Keratinocyte (primary cell): ENCODE data around the gene APOF. TPM values are rescaled to one million over a fixed set of nuclear protein-coding genes. Genes with fewer than 3 reads are reported as not detected.

Source experiments
- DNase-seq: peaks from one replicate; pipeline ENCODE4 v3.0.0-alpha.2; 2011; ENCODE audit warnings: low read depth, missing footprints, low spot score
- FAIRE-seq: peaks from 2 replicates; lab custom pipeline; 2011; peaks lifted over from hg19 to GRCh38; lab: Jason Lieb, UNC
- H2AFZ ChIP-seq: 2 replicates; pipeline ENCODE4 v1.6.0; 2012; ENCODE audit warnings: low read length, control low read depth, inconsistent platforms; ENCODE audit not compliant: control insufficient read depth
- H3K27ac ChIP-seq: 2 replicates; pipeline ENCODE4 v1.5.1; 2011; ENCODE audit warnings: low read length; ENCODE audit not compliant: control insufficient read depth, insufficient read depth
- H3K27me3 ChIP-seq: 3 replicates; pipeline ENCODE4 v1.6.0; 2011; ENCODE audit warnings: low read length; ENCODE audit not compliant: control insufficient read depth, insufficient read depth; ENCODE audit errors: extremely low read depth
- H3K36me3 ChIP-seq, 2 experiments: 2 replicates in 1 of 2; 3 replicates in 1 of 2; pipeline ENCODE4 v1.5.1; 2011; ENCODE audit warnings: low read length in 2 of 2, mild to moderate bottlenecking in 1 of 2; ENCODE audit not compliant: control insufficient read depth in 2 of 2, insufficient read depth in 2 of 2; ENCODE audit errors: extremely low read depth in 1 of 2
- H3K4me1 ChIP-seq: 3 replicates; pipeline ENCODE4 v1.5.1; 2011; ENCODE audit warnings: low read length; ENCODE audit not compliant: control insufficient read depth, insufficient read depth; ENCODE audit errors: extremely low read depth
- H3K4me2 ChIP-seq: 3 replicates; pipeline ENCODE4 v1.6.0; 2011; ENCODE audit warnings: low read depth, low read length; ENCODE audit not compliant: control insufficient read depth, insufficient read depth; ENCODE audit errors: extremely low read depth
- H3K4me3 ChIP-seq, 3 experiments: fragments of 200-600 bp in 1 of 3; sonication (generic) in 1 of 3; 2 replicates in 2 of 3; 3 replicates in 1 of 3; pipeline ENCODE4 v1.5.1; 2011 to 2016; ENCODE audit warnings: low read length in 3 of 3, mild to moderate bottlenecking in 3 of 3, control low read depth in 2 of 3, inconsistent platforms in 1 of 3, low read depth in 1 of 3, mixed read lengths in 1 of 3, mixed run types in 1 of 3, moderate library complexity in 1 of 3; ENCODE audit not compliant: control insufficient read depth in 2 of 3, insufficient read depth in 2 of 3; ENCODE audit errors: extremely low read depth in 1 of 3
- H3K79me2 ChIP-seq: 2 replicates; pipeline ENCODE4 v1.6.0; 2012; ENCODE audit warnings: low read length; ENCODE audit not compliant: control insufficient read depth, insufficient read depth
- H3K9ac ChIP-seq: 3 replicates; pipeline ENCODE4 v1.6.0; 2011; ENCODE audit warnings: low read length; ENCODE audit not compliant: control insufficient read depth, insufficient read depth; ENCODE audit errors: extremely low read depth
- H3K9me1 ChIP-seq: 3 replicates; pipeline ENCODE4 v1.6.0; 2011; ENCODE audit warnings: low read length; ENCODE audit not compliant: control insufficient read depth, insufficient read depth; ENCODE audit errors: extremely low read depth
- H3K9me3 ChIP-seq: 2 replicates; pipeline ENCODE4 v1.5.1; 2012; ENCODE audit warnings: low read depth, low read length; ENCODE audit not compliant: control insufficient read depth
- H4K20me1 ChIP-seq: 3 replicates; pipeline ENCODE4 v1.6.0; 2011; ENCODE audit warnings: low read length; ENCODE audit not compliant: control insufficient read depth, insufficient read depth; ENCODE audit errors: extremely low read depth
- EZH2 ChIP-seq: IDR thresholded peaks from one replicate; pipeline ENCODE4 v1.6.1; 2012; ENCODE audit warnings: inconsistent platforms, mild to moderate bottlenecking, low read length, moderate library complexity
- dilution Hi-C: fragments of 300-500 bp; cut with MboI; formaldehyde crosslinking; loops from one replicate; pipeline ENCODE4 v1.7.0; 2020; ENCODE audit warnings: low sequenced_read_pairs; ENCODE audit not compliant: extremely low pct_ligation_motif_present
- polyA plus RNA-seq, 5 experiments: library from polyadenylated mRNA; depleted of rRNA in 3 of 5; stranded (reverse) in 3 of 5; stranded (forward) in 1 of 5; unstranded in 1 of 5; fragments of >200 nt; gene quantifications; 1 replicate in 1 of 5; 2 replicates in 3 of 5; 3 replicates in 1 of 5; pipeline versions ENCODE4 v1.2.1 to v1.2.3, GENCODE V29; 2011 to 2012; ENCODE audit warnings: missing spikeins in 2 of 5, low read depth in 1 of 5, low replicate concordance in 1 of 5
- TF ChIP-seq, protein P1 (sequence below), 3 experiments: IDR thresholded peaks in 1 of 3; conservative IDR thresholded peaks in 1 of 3; optimal IDR thresholded peaks in 1 of 3; 2 replicates in 2 of 3; 3 replicates in 1 of 3; pipeline versions ENCODE3 to v1.5.1; 2011; ENCODE audit warnings: low read length in 3 of 3, mild to moderate bottlenecking in 3 of 3, moderate library complexity in 2 of 3, control low read depth in 1 of 3, inconsistent platforms in 1 of 3; ENCODE audit not compliant: insufficient read depth in 2 of 3; ENCODE audit errors: extremely low read depth in 1 of 3

APOF gene
- polyA plus RNA-seq, 1 donor (not counting 4 experiments of a cell fraction or from before 2014, with no cell fraction given), result not detected

DNA sequence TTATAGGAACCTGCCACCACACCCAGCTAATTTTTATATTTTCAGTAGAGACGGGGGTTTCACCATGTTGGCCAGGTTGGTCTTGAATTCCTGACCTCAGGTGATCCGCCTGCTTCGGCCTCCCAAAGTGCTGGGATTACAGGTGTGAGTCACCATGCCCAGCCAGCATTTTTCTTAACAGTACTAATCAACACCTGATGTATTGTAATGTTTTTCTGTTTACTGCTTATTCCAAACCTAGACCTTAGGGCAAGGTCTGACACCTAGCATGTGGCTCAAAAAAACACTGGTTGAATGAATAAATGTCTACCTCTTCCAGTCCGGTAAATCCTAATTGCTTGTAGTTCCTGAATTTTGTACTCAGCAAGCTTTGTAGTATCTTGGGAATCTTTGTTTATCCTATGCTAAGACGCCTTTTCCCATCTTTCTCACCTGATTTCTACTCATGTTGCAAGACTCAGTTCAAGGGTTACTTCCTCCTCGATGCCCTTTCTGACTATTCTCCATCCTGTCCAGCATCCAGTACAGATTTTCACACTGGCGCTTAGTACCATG is 31.6 kb downstream of the APOF start:
- DNase-seq (no peak), FAIRE-seq (no peak)
- dilution Hi-C loops, result no loop called here
- Histone ChIP-seq H3K9me3 (no peaks in the 10 kb centered on the region), H3K4me1 (peaks cover 8% of the 10 kb centered on the region), H3K9me1 (no peaks in the 10 kb centered on the region), H3K4me2 (no peak overlapping the region), H3K36me3 (peaks cover 2 to 5% of the 10 kb centered on the region in 2 experiments), H3K27ac (no peak overlapping the region), H2AFZ (no peak overlapping the region), H3K9ac (no peak overlapping the region), H3K27me3 (no peaks in the 10 kb centered on the region), H4K20me1 (no peaks in the 10 kb centered on the region), H3K79me2 (peaks cover 2% of the 10 kb centered on the region), H3K4me3 (no peak overlapping the region)
- no peak for TF ChIP-seq EZH2
- TF ChIP-seq, protein P1, sequence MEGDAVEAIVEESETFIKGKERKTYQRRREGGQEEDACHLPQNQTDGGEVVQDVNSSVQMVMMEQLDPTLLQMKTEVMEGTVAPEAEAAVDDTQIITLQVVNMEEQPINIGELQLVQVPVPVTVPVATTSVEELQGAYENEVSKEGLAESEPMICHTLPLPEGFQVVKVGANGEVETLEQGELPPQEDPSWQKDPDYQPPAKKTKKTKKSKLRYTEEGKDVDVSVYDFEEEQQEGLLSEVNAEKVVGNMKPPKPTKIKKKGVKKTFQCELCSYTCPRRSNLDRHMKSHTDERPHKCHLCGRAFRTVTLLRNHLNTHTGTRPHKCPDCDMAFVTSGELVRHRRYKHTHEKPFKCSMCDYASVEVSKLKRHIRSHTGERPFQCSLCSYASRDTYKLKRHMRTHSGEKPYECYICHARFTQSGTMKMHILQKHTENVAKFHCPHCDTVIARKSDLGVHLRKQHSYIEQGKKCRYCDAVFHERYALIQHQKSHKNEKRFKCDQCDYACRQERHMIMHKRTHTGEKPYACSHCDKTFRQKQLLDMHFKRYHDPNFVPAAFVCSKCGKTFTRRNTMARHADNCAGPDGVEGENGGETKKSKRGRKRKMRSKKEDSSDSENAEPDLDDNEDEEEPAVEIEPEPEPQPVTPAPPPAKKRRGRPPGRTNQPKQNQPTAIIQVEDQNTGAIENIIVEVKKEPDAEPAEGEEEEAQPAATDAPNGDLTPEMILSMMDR (optimal IDR thresholded peaks at IDR 0.05 in 1 of 3, IDR thresholded peaks at IDR 0.05 in 1 of 3, conservative IDR thresholded peaks at IDR 0.05 in 1 of 3; ENCODE audit: extremely low read depth in 1 of 3, insufficient read depth in 2 of 3, low read length in 3 of 3), result no peak

DNA sequence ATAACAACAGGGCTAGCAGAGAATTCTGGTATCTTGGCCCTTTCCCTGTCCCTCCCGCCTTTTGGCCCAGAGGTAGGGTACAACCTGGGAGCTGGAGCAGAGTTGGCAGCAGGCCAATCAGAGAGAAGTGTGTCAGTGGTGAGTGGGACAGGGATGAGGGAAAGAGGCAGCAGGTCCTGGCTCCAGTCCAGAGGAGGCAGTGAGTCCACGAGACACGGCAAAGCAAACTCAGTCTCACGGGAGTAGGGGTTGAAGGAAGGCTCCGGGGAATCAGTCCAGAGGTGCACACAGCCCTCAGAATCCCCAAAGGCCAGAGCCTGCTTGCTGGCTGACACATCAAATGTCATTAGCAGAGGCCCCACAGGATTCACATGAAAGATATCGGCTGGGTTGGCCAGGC is 36.1 kb downstream of the APOF start:
- no peaks in the 10 kb centered on the region for H3K9me1 ChIP-seq
- no peak overlapping the region for H3K4me2 ChIP-seq
- no peaks in the 10 kb centered on the region for H3K4me1 ChIP-seq
- no peak overlapping the region for H3K9ac ChIP-seq
- no peak overlapping the region for H2AFZ ChIP-seq
- peaks cover 13 to 26% of the 10 kb centered on the region in 2 experiments for H3K36me3 ChIP-seq
- no peak for DNase-seq
- H3K79me2 ChIP-seq, result no peaks in the 10 kb centered on the region
- no peaks in the 10 kb centered on the region for H3K9me3 ChIP-seq
- dilution Hi-C loops, result no loop called here
- FAIRE-seq, result no peak
- TF ChIP-seq, protein P1 (optimal IDR thresholded peaks at IDR 0.05 in 1 of 3, IDR thresholded peaks at IDR 0.05 in 1 of 3, conservative IDR thresholded peaks at IDR 0.05 in 1 of 3; ENCODE audit: extremely low read depth in 1 of 3, insufficient read depth in 2 of 3, low read length in 3 of 3), result no peak
- no peaks in the 10 kb centered on the region for H4K20me1 ChIP-seq
- H3K27ac ChIP-seq, result no peak overlapping the region
- no peaks in the 10 kb centered on the region for H3K27me3 ChIP-seq
- H3K4me3 ChIP-seq, result no peak overlapping the region
